ENCODE measurements around the gene A2M. TPM values are rescaled to one million over a fixed set of nuclear protein-coding genes. Genes with fewer than 3 reads are reported as not detected.

The A2M gene
- total and polyA plus RNA-seq, 2 of the 8 experiments (the other 6 are each of a cell fraction or from before 2014, with no cell fraction given): 0.15 TPM; not detected in 1

DNA sequence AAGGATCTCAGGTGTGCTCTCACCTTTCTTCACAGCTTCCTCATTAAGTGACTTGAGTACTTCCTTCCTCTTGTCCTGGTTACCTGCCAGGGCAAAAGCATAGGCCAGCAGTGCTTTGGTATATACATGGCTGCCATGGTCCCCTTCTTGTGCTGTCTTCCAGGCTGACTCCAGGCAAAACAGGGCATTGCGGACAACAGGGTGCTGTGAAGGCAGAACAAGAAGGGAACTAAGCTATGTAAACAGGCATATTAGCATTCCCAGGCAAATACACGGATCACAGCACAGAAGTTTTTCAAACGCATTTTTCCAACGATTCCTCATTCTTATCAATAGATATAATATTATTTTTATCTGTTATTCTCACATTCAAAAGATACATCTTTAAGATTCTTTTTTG is 39.0 kb downstream of the A2M start:
- FAIRE-seq (no peak), DNase-seq (ENCODE audit: low read depth in 1 of 2, low spot score in 2 of 2) (no peak)
- Histone ChIP-seq H3K27me3 (replicated peaks in 1 of 4; ENCODE audit: control insufficient read depth in 3 of 4, extremely low read depth in 1 of 4, insufficient read depth in 3 of 4, low read length in 3 of 4) (peaks cover 0 to 1% (median 0%) of the 10 kb centered on the region in 4 experiments; a peak in 1 of 7 replicates), H3K79me1 (ENCODE audit: low read depth, low read length) (no peaks in the 10 kb centered on the region), H2BK12ac (ENCODE audit: low read depth, low read length) (no peak overlapping the region), H3K4me1 (replicated peaks in 1 of 4; ENCODE audit: control insufficient read depth in 3 of 4, insufficient read depth in 4 of 4, low read length in 3 of 4) (no peaks in the 10 kb centered on the region), H2AFZ (ENCODE audit: low read length) (no peak overlapping the region), H3K18ac (ENCODE audit: extremely low read depth, low read length) (no peak overlapping the region), H3K14ac (ENCODE audit: insufficient read length) (no peak overlapping the region), H3K27ac (ENCODE audit: low read depth, low read length) (no peak overlapping the region), H3K23ac (ENCODE audit: insufficient read length) (no peak overlapping the region), H3K4me2 (ENCODE audit: insufficient read depth in 1 of 2, low read depth in 2 of 2, low read length in 2 of 2) (no peak overlapping the region), H3K23me2 (ENCODE audit: low read depth, low read length) (no peaks in the 10 kb centered on the region), H3K9me3 (ENCODE audit: insufficient read depth in 2 of 2, low read depth in 1 of 2, low read length in 1 of 2) (no peaks in the 10 kb centered on the region), H2AK5ac (ENCODE audit: low read depth, low read length) (no peak overlapping the region), H3K4me3 (ENCODE audit: extremely low read depth in 1 of 4, insufficient read depth in 2 of 4, low read depth in 3 of 4, low read length in 4 of 4) (no peak overlapping the region), H2BK20ac (ENCODE audit: low read length) (no peak overlapping the region), H2BK15ac (ENCODE audit: low read length) (no peak overlapping the region), H4K91ac (replicated peaks; ENCODE audit: insufficient read length, low read length) (no peak overlapping the region), H3K36me3 (ENCODE audit: control insufficient read depth in 2 of 4, insufficient read depth in 4 of 4, low read length in 3 of 4) (no peaks in the 10 kb centered on the region), H4K5ac (ENCODE audit: insufficient read length, low read depth, low read length) (no peak overlapping the region), H4K20me1 (replicated peaks in 1 of 2; ENCODE audit: control insufficient read depth in 1 of 2, insufficient read depth in 2 of 2, low read length in 2 of 2) (no peaks in the 10 kb centered on the region), H2BK120ac (replicated peaks; ENCODE audit: low read depth, low read length) (no peak overlapping the region), H2BK5ac (ENCODE audit: low read depth, low read length) (no peak overlapping the region), H3K9ac (replicated peaks in 1 of 4; ENCODE audit: extremely low read depth in 1 of 4, low read depth in 3 of 4, low read length in 3 of 4) (no peak overlapping the region), H3K4ac (replicated peaks; ENCODE audit: insufficient read length, low read depth, low read length) (no peak overlapping the region), H4K8ac (ENCODE audit: extremely low read depth, insufficient read depth, low read length) (no peak overlapping the region), H3K79me2 (ENCODE audit: control insufficient read depth in 1 of 2, insufficient read depth in 2 of 2, low read length in 2 of 2) (no peaks in the 10 kb centered on the region), H3K56ac (replicated peaks; ENCODE audit: insufficient read length, low read depth, low read length) (no peak overlapping the region)
- WGBS, 2 experiments (ENCODE audit: extremely low coverage in 1 of 2, insufficient coverage in 1 of 2, insufficient read length in 1 of 2, insufficient replicate concordance in 2 of 2, low coverage in 1 of 2, low lambda C conversion rate in 2 of 2, missing lambda C conversion rate in 1 of 2): 78% methylated on average over 4 of the region's 4 CpGs; no CpG with 5 or more reads in 1 of the 2 experiments
- ChIA-PET CTCF (ENCODE audit: partially characterized antibody) (no interaction called here), POLR2A (ENCODE audit: partially characterized antibody) (interaction anchor here (1.2 kb wide), 1 partner anchor 12 kb away, joined by 7 read pairs; no protein-coding TSS in a partner anchor)
- TF ChIP-seq RAD21 (IDR thresholded peaks at IDR 0.05 in 1 of 2, conservative IDR thresholded peaks at IDR 0.05 in 1 of 2; ENCODE audit: low read depth in 2 of 2, low read length in 2 of 2) (no peak), YY1 (IDR thresholded peaks at IDR 0.05; ENCODE audit: low read depth, low read length) (no peak), MAFK (IDR thresholded peaks at IDR 0.05; ENCODE audit: low read depth, low read length) (no peak), TAF1 (IDR thresholded peaks at IDR 0.05; ENCODE audit: low read depth, low read length) (no peak), EGR1 (IDR thresholded peaks at IDR 0.05; ENCODE audit: borderline replicate concordance, low read depth, low read length) (no peak), NANOG (IDR thresholded peaks at IDR 0.05; ENCODE audit: insufficient read depth, low read depth, low read length, poor library complexity, severe bottlenecking) (no peak), BACH1 (IDR thresholded peaks at IDR 0.05; ENCODE audit: low read length) (no peak), GTF2F1 (IDR thresholded peaks at IDR 0.05; ENCODE audit: borderline replicate concordance, low read depth, low read length) (no peak), EP300 (IDR thresholded peaks at IDR 0.05; ENCODE audit: borderline replicate concordance in 1 of 2, low read depth in 2 of 2, low read length in 2 of 2) (no peak), CBX5 (IDR thresholded peaks at IDR 0.05; ENCODE audit: low read depth, low read length) (no peak)
- TF ChIP-seq, protein P1, sequence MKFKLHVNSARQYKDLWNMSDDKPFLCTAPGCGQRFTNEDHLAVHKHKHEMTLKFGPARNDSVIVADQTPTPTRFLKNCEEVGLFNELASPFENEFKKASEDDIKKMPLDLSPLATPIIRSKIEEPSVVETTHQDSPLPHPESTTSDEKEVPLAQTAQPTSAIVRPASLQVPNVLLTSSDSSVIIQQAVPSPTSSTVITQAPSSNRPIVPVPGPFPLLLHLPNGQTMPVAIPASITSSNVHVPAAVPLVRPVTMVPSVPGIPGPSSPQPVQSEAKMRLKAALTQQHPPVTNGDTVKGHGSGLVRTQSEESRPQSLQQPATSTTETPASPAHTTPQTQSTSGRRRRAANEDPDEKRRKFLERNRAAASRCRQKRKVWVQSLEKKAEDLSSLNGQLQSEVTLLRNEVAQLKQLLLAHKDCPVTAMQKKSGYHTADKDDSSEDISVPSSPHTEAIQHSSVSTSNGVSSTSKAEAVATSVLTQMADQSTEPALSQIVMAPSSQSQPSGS (IDR thresholded peaks at IDR 0.05; ENCODE audit: low read length): no peak
- TF ChIP-seq, protein P2, sequence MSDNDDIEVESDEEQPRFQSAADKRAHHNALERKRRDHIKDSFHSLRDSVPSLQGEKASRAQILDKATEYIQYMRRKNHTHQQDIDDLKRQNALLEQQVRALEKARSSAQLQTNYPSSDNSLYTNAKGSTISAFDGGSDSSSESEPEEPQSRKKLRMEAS (IDR thresholded peaks at IDR 0.05): no peak

Data from H1 (cell line).